Activated naive CD4-positive, alpha-beta T cell treated with Interleukin-2 at 50 U/mL for 16 hours (primary cell): ENCODE measurements around the gene STARD13.
"Not testable (repeated sequence)": the region's sequence is repeated elsewhere in the genome, so short reads cannot be mapped to it uniquely, and the experiment has no call there.

ENCODE experiments used
- DNase-seq: peaks from one replicate; pipeline ENCODE4 v3.0.0-alpha.2; 2020

The STARD13 gene

DNA sequence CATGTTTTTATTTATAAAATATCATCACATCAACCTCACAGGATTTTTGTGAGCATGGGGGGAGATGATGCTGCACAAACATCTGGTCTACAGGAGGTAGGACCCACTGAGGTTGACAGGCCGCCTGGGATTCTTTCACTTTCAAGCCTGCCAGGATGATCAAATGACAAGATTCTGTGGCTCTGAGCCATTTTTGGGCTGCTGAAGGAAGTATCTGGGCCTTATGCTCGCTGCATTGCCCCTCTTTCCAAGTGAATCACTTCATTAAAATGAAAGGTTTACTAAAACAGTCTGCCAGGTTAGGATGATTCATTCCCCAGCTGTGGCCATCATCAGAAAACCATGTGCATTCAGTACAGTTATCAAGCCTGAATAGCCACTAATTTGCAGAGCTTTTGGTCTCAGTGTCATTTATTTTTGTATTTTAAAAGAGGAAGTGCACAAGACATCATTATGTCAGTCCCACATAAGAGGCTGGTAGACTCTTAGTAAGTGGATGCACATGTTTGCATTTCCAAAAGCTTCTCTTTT is 34.4 kb downstream of the STARD13 start:
- no peak for DNase-seq

DNA sequence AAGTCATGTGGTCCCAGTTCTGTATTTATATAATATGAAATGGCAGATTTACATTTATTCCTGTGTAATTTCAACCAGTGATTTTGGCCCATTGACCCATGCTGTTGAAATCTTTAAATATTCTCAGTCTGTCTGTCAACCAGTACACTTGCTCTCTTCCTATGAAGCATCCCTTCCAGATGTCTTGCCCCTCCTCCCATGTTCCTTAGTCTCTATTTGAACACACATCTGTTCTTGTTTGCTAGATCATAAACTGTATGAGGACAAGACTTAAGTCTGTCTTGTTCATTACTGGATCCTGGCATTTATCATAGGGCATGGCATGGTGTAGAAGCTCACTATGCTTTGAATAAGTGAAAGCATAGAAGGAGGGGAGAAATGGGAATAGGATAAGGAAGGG is 34.9 kb downstream of the STARD13 start:
- DNase-seq = no peak

- no peak for DNase-seq
These were observed 35.7 kb downstream of the STARD13 start for GRCh38 chr13:33249894-33250293.

DNA sequence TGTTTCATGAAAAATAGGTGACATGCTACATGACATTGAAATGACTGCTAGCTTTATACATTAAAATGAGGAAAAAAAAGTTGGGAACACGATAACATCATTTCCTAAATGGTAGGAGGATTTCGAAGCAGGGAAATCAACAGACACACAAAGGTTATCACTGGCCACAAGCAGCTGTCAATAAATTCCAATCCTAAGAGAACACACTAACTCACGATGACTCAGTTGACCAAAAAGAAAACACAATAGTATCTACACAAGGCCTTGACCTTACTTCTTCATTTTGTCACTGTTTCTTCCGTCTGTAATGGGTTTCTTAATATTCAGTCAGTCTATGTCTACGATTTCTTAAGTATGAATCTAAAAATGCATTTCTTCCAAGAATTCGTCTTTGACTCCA is 36.5 kb downstream of the STARD13 start:
- DNase-seq = no peak

DNA sequence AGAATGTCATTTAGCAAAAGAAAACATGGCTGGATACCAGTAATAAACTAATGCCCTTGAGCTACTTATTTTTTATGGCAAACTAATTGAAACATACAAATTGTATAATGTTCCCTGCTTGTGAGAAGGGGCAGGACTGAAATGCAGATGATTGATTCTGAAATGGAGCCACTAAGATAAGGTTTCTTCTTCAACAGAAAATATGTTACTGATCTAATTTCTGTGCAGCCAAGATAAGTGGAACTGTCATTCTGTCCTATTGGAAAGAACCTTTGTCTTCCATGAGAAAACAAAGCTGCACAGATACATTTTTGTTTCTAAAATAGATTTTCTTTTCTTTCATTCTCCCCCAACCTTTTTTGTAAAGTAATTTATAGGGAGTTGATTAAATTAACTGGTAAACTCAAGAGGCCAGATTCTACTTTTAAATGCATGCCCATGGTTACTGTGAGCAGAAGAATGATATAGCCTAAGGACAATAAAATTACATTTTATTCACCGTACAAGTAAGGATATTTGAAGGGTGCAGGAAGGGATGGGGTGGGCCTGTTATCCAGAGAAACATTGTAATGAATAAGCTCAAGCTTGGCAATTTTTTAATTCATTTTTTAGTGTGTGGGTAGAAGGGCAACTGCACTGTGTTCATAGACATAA is 39.9 kb downstream of the STARD13 start:
- no peak for DNase-seq

DNA sequence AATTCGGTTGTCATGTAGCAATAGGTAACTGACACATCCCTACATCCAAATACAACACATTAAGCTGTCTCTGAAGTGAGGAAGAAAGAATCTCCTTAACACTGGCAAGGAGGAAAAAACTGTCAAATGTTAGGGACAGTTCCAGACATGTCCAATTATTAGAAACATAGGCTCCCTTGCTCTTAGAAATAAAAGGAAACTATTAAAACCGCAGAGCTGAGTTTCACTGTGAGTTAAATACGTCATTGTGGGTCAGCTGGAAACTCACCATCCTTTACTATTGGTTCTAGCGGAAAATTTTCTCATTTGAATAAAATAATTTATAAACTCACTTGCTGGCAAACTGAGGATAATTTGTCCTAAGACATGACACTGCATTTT is 40.7 kb downstream of the STARD13 start:
- DNase-seq = no peak

- no peak for DNase-seq
These were observed 41.2 kb downstream of the STARD13 start for GRCh38 chr13:33244210-33244906.

DNA sequence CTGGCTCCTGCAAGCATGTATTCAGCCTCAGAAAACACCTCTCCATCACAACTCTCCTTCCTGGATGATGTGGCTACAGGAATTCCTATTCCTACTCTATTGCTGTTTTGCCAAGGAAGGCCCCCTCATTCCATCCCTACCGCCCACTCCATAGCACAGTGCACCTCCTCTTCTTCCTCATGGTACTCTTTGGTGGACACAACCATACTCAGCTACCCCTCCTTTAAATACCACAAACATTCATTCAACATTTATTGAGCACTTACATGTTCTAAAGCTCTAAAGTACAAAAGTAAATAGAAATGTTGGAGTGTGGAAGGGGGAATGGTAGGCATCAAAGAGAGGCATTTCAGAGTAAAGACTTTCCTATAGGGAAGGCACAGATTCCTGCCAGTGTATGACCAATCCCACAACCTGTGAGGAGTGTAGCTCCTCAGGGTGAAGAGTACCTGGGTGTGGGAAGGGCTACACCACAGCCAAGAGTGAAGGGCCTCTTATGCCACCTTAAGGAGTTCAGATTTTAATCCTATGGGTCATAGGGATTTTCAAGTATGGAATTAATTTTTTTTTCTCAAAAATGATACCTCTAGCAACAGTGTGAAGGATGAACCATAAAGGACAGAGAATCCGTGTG is 42.5 kb downstream of the STARD13 start:
- no peak for DNase-seq

DNA sequence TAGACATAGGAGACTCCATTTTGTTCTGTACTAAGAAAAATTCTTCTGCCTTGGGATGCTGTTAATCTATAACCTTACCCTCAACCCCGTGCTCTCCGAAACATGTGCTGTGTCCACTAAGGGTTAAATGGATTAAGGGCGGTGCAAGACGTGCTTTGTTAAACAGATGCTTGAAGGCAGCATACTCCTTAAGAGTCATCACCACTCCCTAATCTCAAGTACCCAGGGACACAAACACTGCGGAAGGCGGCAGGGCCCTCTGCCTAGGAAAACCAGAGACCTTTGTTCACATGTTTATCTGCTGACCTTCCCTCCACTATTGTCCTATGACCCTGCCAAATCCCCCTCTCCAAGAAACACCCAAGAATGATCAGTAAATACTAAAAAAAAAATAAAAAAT is 43.2 kb downstream of the STARD13 start:
- DNase-seq = not testable (repeated sequence)

DNA sequence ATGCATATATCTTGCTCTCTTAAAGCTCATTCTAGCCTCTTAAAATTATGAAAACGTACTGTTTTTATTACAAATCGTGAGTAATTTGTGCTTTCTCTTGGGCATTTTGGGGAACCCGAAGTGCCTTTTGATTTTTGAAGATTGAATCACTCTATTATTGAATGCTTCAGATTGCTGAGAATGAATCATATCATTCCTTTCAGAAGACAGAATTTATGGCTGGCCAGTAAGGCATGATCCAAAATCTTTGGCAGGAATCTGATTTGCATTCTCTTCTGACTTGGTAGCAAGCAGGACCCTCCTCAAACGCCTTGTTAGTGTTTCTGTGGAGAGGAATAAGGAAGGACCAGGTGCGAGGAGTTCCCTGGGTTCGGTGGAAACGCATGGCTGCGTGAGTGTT is 49.5 kb downstream of the STARD13 start:
- no peak for DNase-seq

DNA sequence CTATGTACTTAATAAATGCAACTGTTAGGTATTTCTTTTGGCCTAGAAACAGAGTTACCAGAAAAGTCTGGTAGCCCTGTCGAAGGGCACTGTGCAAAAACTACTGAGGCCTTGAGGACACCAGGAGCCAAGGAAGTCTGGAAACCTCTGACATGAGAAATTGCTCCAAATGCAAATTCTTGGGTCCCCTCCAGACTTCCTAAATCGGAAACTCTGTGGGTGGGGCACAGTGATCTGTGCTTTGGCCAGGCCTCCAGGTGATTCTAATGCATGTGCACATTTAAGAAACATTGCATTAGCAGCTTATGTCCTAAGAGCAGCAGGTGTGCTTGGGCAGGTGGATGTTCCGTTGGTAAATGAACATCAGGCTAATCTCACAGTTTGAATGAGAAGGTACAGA is 50.0 kb downstream of the STARD13 start:
- DNase-seq = no peak

DNA sequence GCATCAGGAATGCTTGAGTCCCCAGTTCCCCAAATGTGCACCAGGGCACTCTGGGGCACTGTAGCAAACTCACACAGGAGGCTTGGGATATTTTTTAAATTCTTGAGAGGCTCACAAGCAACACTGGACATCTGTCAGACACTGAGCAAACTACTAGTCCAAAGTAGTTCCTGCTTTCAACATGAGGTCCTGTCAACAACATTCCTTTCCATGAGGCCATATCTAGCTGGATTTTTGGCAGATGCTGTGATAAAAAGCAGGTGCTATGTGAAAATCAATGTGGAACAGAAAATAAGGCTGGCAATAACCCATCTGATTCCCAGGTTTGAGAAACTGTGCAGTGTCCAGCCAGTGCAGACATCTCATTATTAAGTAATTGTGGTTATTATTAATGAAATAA is 50.5 kb downstream of the STARD13 start:
- no peak for DNase-seq

DNA sequence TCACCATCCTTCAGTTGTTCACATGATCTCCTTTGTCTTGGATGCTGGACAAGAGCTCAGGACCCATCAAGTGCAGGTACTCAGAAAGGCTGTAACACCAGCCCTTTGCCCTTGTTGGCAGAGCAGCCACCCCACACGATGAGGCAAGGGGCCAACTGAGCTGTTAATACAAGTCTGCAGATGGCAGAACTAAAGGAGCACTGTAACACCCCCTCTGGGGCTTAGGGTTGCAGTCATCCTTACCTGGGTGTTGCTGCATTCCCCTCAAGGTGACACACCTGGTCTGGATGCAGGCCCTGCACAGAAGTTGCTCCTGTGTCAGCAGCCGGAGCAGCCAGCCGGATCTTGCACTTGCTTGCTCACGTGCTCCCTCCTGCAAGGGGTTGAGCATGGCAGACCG is 52.0 kb downstream of the STARD13 start:
- DNase-seq = no peak

DNA sequence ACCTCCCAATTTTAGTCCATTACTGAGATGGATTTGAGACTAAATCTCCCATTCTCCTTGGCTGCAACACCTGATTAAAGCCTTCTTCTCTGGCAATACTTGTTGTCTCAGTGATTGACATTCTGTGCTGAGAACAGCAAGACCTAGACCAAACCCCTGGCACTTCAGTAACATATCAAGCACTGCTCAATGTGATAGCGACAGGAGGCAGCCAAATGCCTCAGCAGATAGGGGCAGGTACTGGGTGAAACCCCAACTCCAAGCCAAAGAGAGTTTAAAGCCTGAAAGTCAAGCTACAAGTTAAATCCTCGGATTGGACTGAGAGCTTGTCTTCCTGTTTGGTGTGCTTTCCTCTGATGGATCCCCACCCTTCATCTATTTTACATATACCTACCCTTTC is 52.7 kb downstream of the STARD13 start:
- DNase-seq = no peak

DNA sequence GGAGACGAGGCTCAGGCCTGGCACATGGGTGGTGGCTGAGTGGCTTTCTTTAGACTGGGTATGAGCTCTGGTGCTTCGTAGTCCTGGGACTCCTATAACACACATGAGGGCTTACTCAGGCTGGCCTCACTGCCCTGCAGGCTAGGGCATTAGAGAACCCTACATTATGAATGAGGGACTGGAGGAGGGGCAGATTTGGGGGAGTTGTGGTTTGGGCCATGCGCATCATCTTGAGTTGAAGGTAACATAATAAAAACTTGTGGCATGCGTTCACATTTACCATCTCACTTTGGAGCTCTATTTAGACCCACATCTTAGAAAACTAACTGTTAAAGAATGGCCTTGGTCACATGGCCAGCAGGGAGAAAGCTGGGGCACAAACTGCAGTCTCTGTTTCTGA is 54.2 kb downstream of the STARD13 start:
- DNase-seq = no peak

DNA sequence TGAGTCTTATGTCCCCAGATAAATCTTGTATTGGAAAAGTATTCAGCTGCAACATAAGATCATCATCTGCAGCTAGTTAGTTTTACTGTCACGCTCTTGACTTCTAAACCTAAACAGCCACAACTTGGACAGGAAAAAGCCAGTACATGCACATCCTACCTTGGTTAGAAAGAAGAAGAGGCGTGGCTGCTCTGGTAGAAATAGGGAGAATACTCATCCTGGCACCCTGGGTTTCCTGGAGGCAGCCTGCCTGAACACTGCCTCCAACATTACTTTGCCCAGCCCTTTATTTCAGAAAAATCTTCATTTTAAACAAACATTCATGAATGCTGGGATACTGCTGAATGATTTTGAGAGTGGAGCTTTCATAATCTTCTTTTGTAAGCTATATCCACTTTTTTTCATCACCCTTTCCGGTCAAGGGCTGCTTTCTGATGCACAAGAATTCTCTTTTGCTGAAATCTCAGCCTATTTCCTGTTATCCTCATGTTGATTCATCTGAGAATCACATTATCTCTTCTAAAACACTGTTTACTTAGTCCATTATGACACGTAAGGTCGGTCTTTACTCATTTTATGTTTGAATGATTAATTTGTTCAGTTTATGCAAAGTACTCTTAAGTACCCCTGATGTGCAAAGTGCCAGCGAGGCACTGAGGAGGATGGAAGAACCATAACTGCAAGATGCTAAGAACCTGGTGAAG is 55.2 kb downstream of the STARD13 start:
- DNase-seq = no peak

DNA sequence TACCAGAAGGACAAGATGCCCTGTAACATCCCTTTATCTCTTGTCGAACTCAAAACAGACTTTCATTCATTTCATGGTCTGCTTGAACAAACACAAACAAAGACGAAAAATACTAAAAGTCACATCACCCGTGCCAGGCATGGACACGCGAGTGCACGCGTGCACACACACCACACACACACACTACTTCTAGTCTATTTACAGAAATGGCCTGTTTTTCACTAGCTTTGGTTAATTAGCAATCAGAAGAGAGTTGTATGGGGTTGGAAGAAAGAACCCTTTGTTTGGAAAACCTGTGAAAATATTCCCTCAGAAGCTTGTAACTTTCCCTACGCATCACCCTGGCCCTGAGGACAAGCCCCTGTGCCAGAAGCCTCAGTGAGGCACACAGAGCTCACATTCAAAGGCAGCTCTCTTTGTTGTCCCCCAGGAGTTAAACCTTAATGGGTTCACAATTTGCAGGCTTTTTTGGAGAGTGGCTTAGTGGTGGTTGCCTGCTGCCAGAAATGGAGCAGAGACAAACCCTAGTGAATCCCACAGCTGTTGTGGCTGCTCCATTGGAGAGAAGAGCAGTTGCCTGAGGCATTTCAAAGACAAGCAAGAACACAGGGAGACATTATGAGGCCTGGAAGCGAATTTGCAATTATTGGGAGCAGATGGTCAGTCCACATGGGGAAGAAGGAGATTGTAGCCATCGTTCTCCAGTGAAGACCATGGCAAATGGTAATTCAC is 55.9 kb downstream of the STARD13 start:
- DNase-seq = no peak

- no peak for DNase-seq
These were observed 56.7 kb downstream of the STARD13 start for GRCh38 chr13:33228648-33229445.

GRCh38 chr13:33227927-33228647 is 57.5 kb downstream of the STARD13 start:
- DNase-seq = no peak

DNA sequence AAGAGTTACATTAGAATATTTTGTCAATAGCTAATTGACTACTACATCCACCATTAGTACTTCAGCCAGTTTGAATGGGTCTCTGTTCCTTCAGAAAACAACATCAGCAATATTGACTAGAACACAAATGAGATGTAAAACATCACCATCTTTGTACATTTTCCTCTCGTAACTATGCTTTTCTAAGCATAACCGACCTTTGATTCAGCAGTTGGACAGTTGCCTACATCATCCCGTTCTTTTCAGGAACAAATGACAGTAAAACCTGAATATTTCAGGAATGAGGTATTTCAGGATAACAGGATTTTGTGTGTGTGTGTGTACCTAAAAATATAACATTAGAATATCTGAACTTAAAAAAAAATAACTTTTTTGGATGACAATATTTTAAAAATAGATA is 60.9 kb downstream of the STARD13 start:
- no peak for DNase-seq

- no peak for DNase-seq
These were observed 61.4 kb downstream of the STARD13 start for GRCh38 chr13:33224191-33224590.
